Body of pancreas (tissue), 4 donors: ENCODE measurements around the gene HSD11B2.

ENCODE experiments used
- POLR2A ChIP-seq, 3 donors: fragments of 450-650 bp; IDR thresholded peaks; one replicate each; pipeline ENCODE4 v1.6.1; 2016; ENCODE audit warnings: antibody characterized with exemption in 3 of 3, mild to moderate bottlenecking in 2 of 3
- TF ChIP-seq, protein P1 (sequence below), 7 experiments: fragments of 450-650 bp in 4 of 7; fragments of 200-600 bp in 3 of 7; sonication (generic) in 3 of 7; IDR thresholded peaks; one replicate each; pipeline ENCODE4 v1.5.1; 2016 to 2019; ENCODE audit warnings: antibody characterized with exemption in 7 of 7

- TF ChIP-seq, protein P1, sequence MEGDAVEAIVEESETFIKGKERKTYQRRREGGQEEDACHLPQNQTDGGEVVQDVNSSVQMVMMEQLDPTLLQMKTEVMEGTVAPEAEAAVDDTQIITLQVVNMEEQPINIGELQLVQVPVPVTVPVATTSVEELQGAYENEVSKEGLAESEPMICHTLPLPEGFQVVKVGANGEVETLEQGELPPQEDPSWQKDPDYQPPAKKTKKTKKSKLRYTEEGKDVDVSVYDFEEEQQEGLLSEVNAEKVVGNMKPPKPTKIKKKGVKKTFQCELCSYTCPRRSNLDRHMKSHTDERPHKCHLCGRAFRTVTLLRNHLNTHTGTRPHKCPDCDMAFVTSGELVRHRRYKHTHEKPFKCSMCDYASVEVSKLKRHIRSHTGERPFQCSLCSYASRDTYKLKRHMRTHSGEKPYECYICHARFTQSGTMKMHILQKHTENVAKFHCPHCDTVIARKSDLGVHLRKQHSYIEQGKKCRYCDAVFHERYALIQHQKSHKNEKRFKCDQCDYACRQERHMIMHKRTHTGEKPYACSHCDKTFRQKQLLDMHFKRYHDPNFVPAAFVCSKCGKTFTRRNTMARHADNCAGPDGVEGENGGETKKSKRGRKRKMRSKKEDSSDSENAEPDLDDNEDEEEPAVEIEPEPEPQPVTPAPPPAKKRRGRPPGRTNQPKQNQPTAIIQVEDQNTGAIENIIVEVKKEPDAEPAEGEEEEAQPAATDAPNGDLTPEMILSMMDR (IDR thresholded peaks at IDR 0.05) = no peak
- TF ChIP-seq POLR2A (IDR thresholded peaks at IDR 0.05) = no peak
Observed at GRCh38 chr16:67458121-67458641, 27.3 kb downstream of the HSD11B2 start.
